BE2C (cell line): ENCODE measurements around the gene GCN1.

ENCODE experiments used
- DNase-seq: peaks from one replicate; pipeline ENCODE4 v3.0.0-alpha.2; 2020
- H3K27me3 ChIP-seq: fragments of 250-450 bp; sonication (Bioruptor Pico); 2 replicates; pipeline ENCODE4 v1.5.1; 2020; ENCODE audit warnings: mild to moderate bottlenecking
- H3K36me3 ChIP-seq: fragments of 250-450 bp; sonication (Bioruptor Pico); 2 replicates; pipeline ENCODE4 v1.5.1; 2020; ENCODE audit warnings: mild to moderate bottlenecking
- H3K4me1 ChIP-seq: fragments of 250-450 bp; sonication (Bioruptor Pico); 2 replicates; pipeline ENCODE4 v1.5.1; 2020
- H3K4me3 ChIP-seq: 2 replicates; pipeline ENCODE4 v1.5.1; 2011; ENCODE audit warnings: low read depth, low read length
- H3K9me3 ChIP-seq: fragments of 250-450 bp; sonication (Bioruptor Pico); 2 replicates; pipeline ENCODE4 v1.5.1; 2020
- CTCF ChIP-seq: IDR thresholded peaks from 2 replicates; pipeline ENCODE4 v1.5.1; 2012; ENCODE audit warnings: mild to moderate bottlenecking, low read depth, low read length

GCN1 gene

DNA sequence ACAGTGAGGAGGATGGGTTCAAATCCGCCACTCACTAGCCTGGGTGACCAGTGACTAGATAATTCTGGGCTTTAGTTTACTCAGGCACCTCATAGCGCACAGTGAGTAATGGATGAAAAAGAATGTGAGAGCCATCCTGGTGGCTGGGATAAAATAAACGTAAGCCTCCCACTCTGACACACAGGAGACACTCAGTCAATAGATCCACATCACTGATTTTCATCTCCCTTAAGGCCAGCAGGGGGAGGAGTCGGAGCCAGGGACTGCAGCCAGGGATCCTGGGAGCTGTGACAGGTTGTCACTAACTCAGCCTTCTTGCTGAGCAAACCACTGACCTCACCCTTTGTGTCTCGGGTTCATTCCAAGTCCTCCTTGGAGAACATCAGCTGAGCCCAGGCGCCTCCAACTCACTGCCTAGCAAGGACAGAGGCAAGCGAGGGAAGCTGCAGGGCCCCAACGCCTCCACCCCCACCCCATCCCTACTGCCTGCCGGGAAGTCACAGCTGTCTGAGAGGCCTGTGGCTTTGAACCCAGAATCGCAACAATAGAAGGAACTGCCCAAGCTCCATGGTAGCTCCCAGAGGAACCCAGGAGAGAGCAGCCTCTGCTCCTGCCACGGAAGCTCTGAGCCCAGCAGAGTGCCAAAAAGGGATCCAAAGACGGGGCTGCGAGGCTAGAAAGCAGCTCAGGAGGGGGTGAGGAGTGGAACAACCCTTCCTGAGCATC, 40.3 kb upstream of the GCN1 start:
- Histone ChIP-seq H3K9me3 (no peaks in the 10 kb centered on the region), H3K36me3 (no peaks in the 10 kb centered on the region), H3K4me1 (peaks cover 42% of the 10 kb centered on the region), H3K27me3 (no peaks in the 10 kb centered on the region), H3K4me3 (no peak overlapping the region)
- peak; percentile 37; the same call in 1 of the 2 replicates for TF ChIP-seq CTCF
- DNase-seq, result peak; percentile 45

- Histone ChIP-seq H3K4me3 (no peak overlapping the region), H3K4me1 (peaks cover 56% of the 10 kb centered on the region), H3K27me3 (no peaks in the 10 kb centered on the region), H3K36me3 (no peaks in the 10 kb centered on the region), H3K9me3 (no peaks in the 10 kb centered on the region)
- TF ChIP-seq CTCF, result no peak
- DNase-seq, result peak; percentile 53
These were observed 36.9 kb upstream of the GCN1 start for GRCh38 chr12:120231316-120232011.

DNA sequence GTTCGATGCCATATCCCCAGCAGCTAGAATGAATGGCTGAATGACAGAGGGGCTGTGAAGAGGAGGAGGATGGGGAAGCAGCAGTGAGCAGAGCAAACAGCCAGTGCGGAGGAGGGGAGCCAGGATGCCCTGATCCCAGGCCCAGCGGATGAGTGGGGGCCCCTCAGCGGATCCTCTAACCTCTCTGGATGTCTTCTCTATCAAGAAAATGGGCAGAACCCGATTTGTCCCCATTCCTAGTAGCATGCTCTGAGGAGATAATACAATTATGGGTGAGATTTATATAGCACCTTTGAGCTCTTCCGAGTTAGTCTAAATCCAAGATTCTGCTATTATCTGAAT, 36.4 kb upstream of the GCN1 start:
- no peak overlapping the region for H3K4me3 ChIP-seq
- no peaks in the 10 kb centered on the region for H3K36me3 ChIP-seq
- no peak for TF ChIP-seq CTCF
- H3K4me1 ChIP-seq, result peaks cover 55% of the 10 kb centered on the region
- H3K9me3 ChIP-seq, result no peaks in the 10 kb centered on the region
- H3K27me3 ChIP-seq, result no peaks in the 10 kb centered on the region
- no peak for DNase-seq

- no peak for TF ChIP-seq CTCF
- Histone ChIP-seq H3K9me3 (no peaks in the 10 kb centered on the region), H3K27me3 (no peaks in the 10 kb centered on the region), H3K4me1 (peaks cover 50% of the 10 kb centered on the region), H3K4me3 (no peak overlapping the region; the same call in 1 of the 2 replicates), H3K36me3 (no peaks in the 10 kb centered on the region)
- peak; percentile 79 for DNase-seq
These were observed 35.9 kb upstream of the GCN1 start for GRCh38 chr12:120230326-120230973.

- Histone ChIP-seq H3K4me3 (peak overlapping the region; percentile 31; the same call in 1 of the 2 replicates), H3K9me3 (no peaks in the 10 kb centered on the region), H3K27me3 (no peaks in the 10 kb centered on the region), H3K4me1 (peaks cover 47% of the 10 kb centered on the region), H3K36me3 (no peaks in the 10 kb centered on the region)
- no peak for TF ChIP-seq CTCF
- DNase-seq, result peak; percentile 72
These were observed 35.2 kb upstream of the GCN1 start for GRCh38 chr12:120229487-120230325.
